GM12875 (cell line): ENCODE measurements around the gene CACUL1.

Experiments
- H3K4me3 ChIP-seq: one replicate; pipeline ENCODE4 v1.5.1; 2011; ENCODE audit warnings: low read depth, low read length, control low read depth
- CTCF ChIP-seq: IDR thresholded peaks from 2 replicates; pipeline ENCODE4 v1.5.1; 2011; ENCODE audit warnings: low read depth, mild to moderate bottlenecking, control low read depth, inconsistent platforms, low read length, moderate library complexity, borderline replicate concordance; ENCODE audit not compliant: insufficient read depth

CACUL1 gene

GRCh38 chr10:118732245-118733165 is 22.3 kb downstream of the CACUL1 start:
- H3K4me3 ChIP-seq = no peak overlapping the region
- no peak for TF ChIP-seq CTCF

GRCh38 chr10:118730756-118731456 is 23.9 kb downstream of the CACUL1 start:
- no peak for TF ChIP-seq CTCF
- H3K4me3 ChIP-seq = no peak overlapping the region

GRCh38 chr10:118729641-118730258 is 25.0 kb downstream of the CACUL1 start:
- no peak overlapping the region for H3K4me3 ChIP-seq
- no peak for TF ChIP-seq CTCF

GRCh38 chr10:118729200-118729599 is 25.6 kb downstream of the CACUL1 start:
- TF ChIP-seq CTCF = no peak
- H3K4me3 ChIP-seq = no peak overlapping the region

- no peak for TF ChIP-seq CTCF
- H3K4me3 ChIP-seq = no peak overlapping the region
These were observed 28.8 kb downstream of the CACUL1 start for GRCh38 chr10:118725886-118726500.

- TF ChIP-seq CTCF = no peak
- H3K4me3 ChIP-seq = no peak overlapping the region
These were observed 31.3 kb downstream of the CACUL1 start for GRCh38 chr10:118723466-118723865.

- H3K4me3 ChIP-seq = no peak overlapping the region
- no peak for TF ChIP-seq CTCF
These were observed 33.3 kb downstream of the CACUL1 start for GRCh38 chr10:118721539-118721876.
